Neural progenitor cell (in vitro differentiated cells): ENCODE data around the gene ARHGAP33. TPM values are rescaled to one million over a fixed set of nuclear protein-coding genes. Genes with fewer than 3 reads are reported as not detected.

Experiments used
- DNase-seq: peaks from one replicate; pipeline ENCODE4 v3.0.0-alpha.2; 2016; ENCODE audit warnings: low spot score
- H2AFZ ChIP-seq: fragments of 200-600 bp; sonication (generic); replicated peaks from 2 replicates; pipeline ENCODE4 v1.6.1; 2016; ENCODE audit warnings: antibody characterized with exemption
- H3F3A ChIP-seq: fragments of 200-600 bp; sonication (generic); 2 replicates; pipeline ENCODE4 v1.6.1; 2016; ENCODE audit warnings: antibody characterized with exemption, low read depth
- H3K27ac ChIP-seq: fragments of 200-600 bp; sonication (generic); 2 replicates; pipeline ENCODE4 v1.5.1; 2016; ENCODE audit warnings: mild to moderate bottlenecking
- H3K27me3 ChIP-seq: fragments of 200-600 bp; sonication (generic); 2 replicates; pipeline ENCODE4 v1.6.1; 2016; ENCODE audit warnings: mild to moderate bottlenecking, moderate library complexity
- H3K36me3 ChIP-seq: fragments of 200-600 bp; sonication (generic); 2 replicates; pipeline ENCODE4 v1.5.1; 2016
- H3K4me1 ChIP-seq: fragments of 200-600 bp; sonication (generic); 2 replicates; pipeline ENCODE4 v1.6.1; 2016; ENCODE audit warnings: mixed run types
- H3K4me2 ChIP-seq: fragments of 200-600 bp; sonication (generic); 2 replicates; pipeline ENCODE4 v1.6.1; 2016
- H3K4me3 ChIP-seq: fragments of 200-600 bp; sonication (generic); 2 replicates; pipeline ENCODE4 v1.5.1; 2016
- H3K79me2 ChIP-seq: fragments of 200-600 bp; sonication (generic); 2 replicates; pipeline ENCODE4 v1.6.1; 2016; ENCODE audit warnings: low read depth
- H3K9ac ChIP-seq: fragments of 200-600 bp; sonication (generic); 2 replicates; pipeline ENCODE4 v1.6.1; 2016
- H3K9me3 ChIP-seq: fragments of 200-600 bp; sonication (generic); 2 replicates; pipeline ENCODE4 v1.5.1; 2016; ENCODE audit warnings: low read depth
- H4K20me1 ChIP-seq: fragments of 200-600 bp; sonication (generic); 2 replicates; pipeline ENCODE4 v1.6.1; 2016; ENCODE audit warnings: low read depth
- H3K27ac Mint-ChIP-seq: 3 replicates; pipeline ENCODE4 v1.8.0; 2021; ENCODE audit warnings: mixed read lengths
- H3K27me3 Mint-ChIP-seq: 2 replicates; pipeline ENCODE4 v1.8.0; 2022; ENCODE audit warnings: low read depth, mild to moderate bottlenecking, inconsistent platforms, moderate library complexity, mixed read lengths; ENCODE audit not compliant: insufficient read depth
- H3K36me3 Mint-ChIP-seq: 3 replicates; pipeline ENCODE4 v1.8.0; 2021; ENCODE audit warnings: mixed read lengths
- H3K4me1 Mint-ChIP-seq: 3 replicates; pipeline ENCODE4 v1.8.0; 2021; ENCODE audit warnings: mixed read lengths
- H3K4me3 Mint-ChIP-seq: 3 replicates; pipeline ENCODE4 v1.8.0; 2021; ENCODE audit warnings: mild to moderate bottlenecking, moderate library complexity, mixed read lengths
- H3K9me3 Mint-ChIP-seq: 3 replicates; pipeline ENCODE4 v1.8.0; 2020; ENCODE audit warnings: mixed read lengths
- CTCF ChIP-seq: fragments of 200-600 bp; sonication (generic); IDR thresholded peaks from 2 replicates; pipeline ENCODE4 v1.5.1; 2017; ENCODE audit warnings: antibody characterized with exemption, mild to moderate bottlenecking
- EZH2 ChIP-seq: fragments of 200-600 bp; sonication (generic); IDR thresholded peaks from 2 replicates; pipeline ENCODE4 v1.6.1; 2017; ENCODE audit warnings: antibody characterized with exemption, mild to moderate bottlenecking, moderate library complexity
- EZH2phosphoT487 ChIP-seq: fragments of 200-600 bp; sonication (generic); IDR thresholded peaks from 2 replicates; pipeline ENCODE4 v1.6.1; 2017; ENCODE audit warnings: antibody characterized with exemption
- total RNA-seq: library from RNA; depleted of rRNA; stranded (reverse); fragments of >200 nt; gene quantifications from 2 replicates; pipeline ENCODE4 v1.2.3, GENCODE V29; 2015; ENCODE audit warnings: low replicate concordance

The ARHGAP33 gene
- total RNA-seq, 1 donor from 2014 or later, result 6.5 TPM

- Histone ChIP-seq H3K79me2 (no peaks in the 10 kb centered on the region), H3K9me3 (no peaks in the 10 kb centered on the region), H3K9ac (no peak overlapping the region), H3K27me3 (peaks cover 30% of the 10 kb centered on the region), H3K27ac (no peak overlapping the region), H3F3A (peaks cover 17% of the 10 kb centered on the region), H3K4me2 (no peak overlapping the region), H3K4me1 (peaks cover 10% of the 10 kb centered on the region), H3K4me3 (no peak overlapping the region), H3K36me3 (no peaks in the 10 kb centered on the region), H4K20me1 (peaks cover 22% of the 10 kb centered on the region), H2AFZ (no peak overlapping the region)
- no peaks in the 10 kb centered on the region for H3K9me3 Mint-ChIP-seq
- H3K4me3 Mint-ChIP-seq, result no peak overlapping the region
- TF ChIP-seq EZH2phosphoT487 (no peak), EZH2 (no peak), CTCF (no peak)
- peaks cover 1% of the 10 kb centered on the region for H3K36me3 Mint-ChIP-seq
- no peaks in the 10 kb centered on the region for H3K4me1 Mint-ChIP-seq
- H3K27ac Mint-ChIP-seq, result no peak overlapping the region
- no peak for DNase-seq
- peaks cover 2% of the 10 kb centered on the region for H3K27me3 Mint-ChIP-seq
Measured at GRCh38 chr19:35786299-35787160, 11.2 kb downstream of the ARHGAP33 start.

DNA sequence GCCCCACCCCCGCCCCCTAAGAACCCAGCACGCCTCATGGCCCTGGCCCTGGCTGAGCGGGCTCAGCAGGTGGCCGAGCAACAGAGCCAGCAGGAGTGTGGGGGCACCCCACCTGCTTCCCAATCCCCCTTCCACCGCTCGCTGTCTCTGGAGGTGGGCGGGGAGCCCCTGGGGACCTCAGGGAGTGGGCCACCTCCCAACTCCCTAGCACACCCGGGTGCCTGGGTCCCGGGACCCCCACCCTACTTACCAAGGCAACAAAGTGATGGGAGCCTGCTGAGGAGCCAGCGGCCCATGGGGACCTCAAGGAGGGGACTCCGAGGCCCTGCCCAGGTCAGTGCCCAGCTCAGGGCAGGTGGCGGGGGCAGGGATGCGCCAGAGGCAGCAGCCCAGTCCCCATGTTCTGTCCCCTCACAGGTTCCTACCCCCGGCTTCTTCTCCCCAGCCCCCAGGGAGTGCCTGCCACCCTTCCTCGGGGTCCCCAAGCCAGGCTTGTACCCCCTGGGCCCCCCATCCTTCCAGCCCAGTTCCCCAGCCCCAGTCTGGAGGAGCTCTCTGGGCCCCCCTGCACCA, 11.9 kb downstream of the ARHGAP33 start:
- Histone ChIP-seq H3K27ac (no peak overlapping the region), H3K4me1 (peaks cover 10% of the 10 kb centered on the region), H3K4me2 (no peak overlapping the region), H3K36me3 (no peaks in the 10 kb centered on the region), H3F3A (peaks cover 17% of the 10 kb centered on the region), H2AFZ (no peak overlapping the region), H3K27me3 (peaks cover 30% of the 10 kb centered on the region), H4K20me1 (peaks cover 19% of the 10 kb centered on the region), H3K9ac (no peak overlapping the region), H3K4me3 (no peak overlapping the region), H3K79me2 (no peaks in the 10 kb centered on the region), H3K9me3 (no peaks in the 10 kb centered on the region)
- Mint-ChIP-seq H3K9me3 (no peaks in the 10 kb centered on the region), H3K27ac (no peak overlapping the region), H3K4me3 (no peak overlapping the region), H3K27me3 (peaks cover 2% of the 10 kb centered on the region), H3K36me3 (peaks cover 1% of the 10 kb centered on the region), H3K4me1 (no peaks in the 10 kb centered on the region)
- no peak for DNase-seq
- TF ChIP-seq EZH2phosphoT487, result no peak
- no peak for TF ChIP-seq EZH2
- TF ChIP-seq CTCF, result no peak

DNA sequence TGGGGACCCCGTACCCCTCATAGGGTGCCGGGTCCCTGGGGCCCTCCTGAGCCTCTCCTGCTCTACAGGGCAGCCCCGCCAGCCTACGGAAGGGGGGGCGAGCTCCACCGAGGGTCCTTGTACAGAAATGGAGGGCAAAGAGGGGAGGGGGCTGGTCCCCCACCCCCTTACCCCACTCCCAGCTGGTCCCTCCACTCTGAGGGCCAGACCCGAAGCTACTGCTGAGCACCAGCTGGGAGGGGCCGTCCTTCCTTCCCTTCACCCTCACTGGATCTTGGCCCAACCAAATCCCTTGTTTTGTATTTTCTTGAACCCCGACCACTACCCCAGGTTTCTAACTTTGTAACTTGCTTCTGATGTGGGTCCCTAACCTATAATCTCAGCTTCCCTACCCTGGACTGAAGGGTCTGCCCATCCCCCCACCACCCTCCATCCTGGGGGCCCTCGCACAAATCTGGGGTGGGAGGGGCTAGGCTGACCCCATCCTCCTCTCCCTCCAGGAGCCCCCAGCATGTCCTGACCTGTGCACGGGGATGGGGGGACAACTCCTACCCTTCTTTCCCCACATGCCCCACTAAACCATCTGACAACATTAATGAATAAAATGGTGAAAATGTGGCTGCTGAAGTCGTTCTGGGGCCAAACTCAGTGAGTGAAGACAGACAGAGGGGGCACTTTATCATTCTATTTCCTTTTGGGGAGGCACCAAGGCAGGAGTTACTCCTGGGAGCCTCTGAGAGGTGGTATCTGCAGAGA, 13.0 kb downstream of the ARHGAP33 start:
- no peak overlapping the region for H3K4me3 ChIP-seq
- H3K27me3 Mint-ChIP-seq, result peaks cover 4% of the 10 kb centered on the region
- peaks cover 10% of the 10 kb centered on the region for H3K4me1 ChIP-seq
- no peaks in the 10 kb centered on the region for H3K4me1 Mint-ChIP-seq
- H3F3A ChIP-seq, result peaks cover 15% of the 10 kb centered on the region
- peaks cover 25% of the 10 kb centered on the region for H3K27me3 ChIP-seq
- no peaks in the 10 kb centered on the region for H3K36me3 ChIP-seq
- no peak overlapping the region for H3K4me3 Mint-ChIP-seq
- no peak overlapping the region for H2AFZ ChIP-seq
- no peak overlapping the region for H3K4me2 ChIP-seq
- no peak for DNase-seq
- no peaks in the 10 kb centered on the region for H3K79me2 ChIP-seq
- H3K27ac Mint-ChIP-seq, result no peak overlapping the region
- no peak for TF ChIP-seq EZH2phosphoT487
- H3K36me3 Mint-ChIP-seq, result peaks cover 1% of the 10 kb centered on the region
- no peak overlapping the region for H3K9ac ChIP-seq
- H3K9me3 Mint-ChIP-seq, result no peaks in the 10 kb centered on the region
- no peak overlapping the region for H3K27ac ChIP-seq
- H4K20me1 ChIP-seq, result peaks cover 18% of the 10 kb centered on the region
- no peaks in the 10 kb centered on the region for H3K9me3 ChIP-seq
